DOHH2 (cell line): ENCODE results near the gene ENTPD1.
"Not testable (repeated sequence)": the region's sequence is repeated elsewhere in the genome, so short reads cannot be mapped to it uniquely, and the experiment has no call there.

Experiments
- H3F3A ChIP-seq: fragments of 200-600 bp; sonication (generic), shearing (Covaris generic); 2 replicates; pipeline ENCODE4 v1.6.0; 2016; ENCODE audit warnings: antibody characterized with exemption, mild to moderate bottlenecking; ENCODE audit not compliant: control insufficient read depth, insufficient read depth
- H3K27ac ChIP-seq: fragments of 200-600 bp; sonication (generic); 2 replicates; pipeline ENCODE4 v1.5.1; 2014; ENCODE audit warnings: low read depth, mild to moderate bottlenecking, low read length, moderate library complexity
- H3K27me3 ChIP-seq: fragments of 200-600 bp; sonication (generic); 2 replicates; pipeline ENCODE4 v1.6.1; 2014; ENCODE audit warnings: mild to moderate bottlenecking, low read length, mixed read lengths; ENCODE audit not compliant: control insufficient read depth
- H3K36me3 ChIP-seq: fragments of 200-600 bp; sonication (generic); 2 replicates; pipeline ENCODE4 v1.6.1; 2014; ENCODE audit warnings: mild to moderate bottlenecking, low read length, moderate library complexity, mixed read lengths; ENCODE audit not compliant: control insufficient read depth
- H3K4me1 ChIP-seq: fragments of 200-600 bp; sonication (generic); 2 replicates; pipeline ENCODE4 v1.6.1; 2014; ENCODE audit warnings: mild to moderate bottlenecking, low read length, mixed read lengths; ENCODE audit not compliant: control insufficient read depth
- H3K4me2 ChIP-seq: fragments of 200-600 bp; sonication (generic); 2 replicates; pipeline ENCODE4 v1.6.0; 2014; ENCODE audit warnings: mild to moderate bottlenecking, low read length, moderate library complexity
- H3K4me3 ChIP-seq: fragments of 200-600 bp; sonication (generic); 2 replicates; pipeline ENCODE4 v1.5.1; 2014; ENCODE audit warnings: mild to moderate bottlenecking, low read length, mixed read lengths
- H3K79me2 ChIP-seq: fragments of 200-600 bp; sonication (generic); 2 replicates; pipeline ENCODE4 v1.6.1; 2014; ENCODE audit warnings: mild to moderate bottlenecking, low read length, mixed read lengths; ENCODE audit not compliant: control insufficient read depth
- H3K9me2 ChIP-seq: fragments of 200-600 bp; sonication (generic); replicated peaks from 2 replicates; pipeline ENCODE4 v1.6.1; 2014; ENCODE audit warnings: mild to moderate bottlenecking, low read length, mixed read lengths; ENCODE audit not compliant: control insufficient read depth
- H3K9me3 ChIP-seq: fragments of 200-600 bp; sonication (generic); 2 replicates; pipeline ENCODE4 v1.6.1; 2014; ENCODE audit warnings: antibody characterized with exemption, low read length, mixed read lengths; ENCODE audit not compliant: control insufficient read depth, insufficient read depth
- H4K20me1 ChIP-seq: fragments of 200-600 bp; sonication (generic); 2 replicates; pipeline ENCODE4 v1.6.0; 2014; ENCODE audit warnings: low read depth, mild to moderate bottlenecking, antibody characterized with exemption, low read length, moderate library complexity; ENCODE audit not compliant: control insufficient read depth, insufficient read depth
- EZH2phosphoT487 ChIP-seq: fragments of 200-600 bp; sonication (generic); IDR thresholded peaks from 2 replicates; pipeline ENCODE4 v1.6.1; 2017; ENCODE audit warnings: borderline replicate concordance, mild to moderate bottlenecking, antibody characterized with exemption, low read length, moderate library complexity, mixed read lengths
- TF ChIP-seq, protein P1 (sequence below): fragments of 200-600 bp; sonication (generic); IDR thresholded peaks from one replicate; pipeline ENCODE4 v1.5.1; 2014; ENCODE audit warnings: antibody characterized with exemption, mild to moderate bottlenecking, low read depth, low read length; ENCODE audit not compliant: poor library complexity, severe bottlenecking

ENTPD1 gene

DNA sequence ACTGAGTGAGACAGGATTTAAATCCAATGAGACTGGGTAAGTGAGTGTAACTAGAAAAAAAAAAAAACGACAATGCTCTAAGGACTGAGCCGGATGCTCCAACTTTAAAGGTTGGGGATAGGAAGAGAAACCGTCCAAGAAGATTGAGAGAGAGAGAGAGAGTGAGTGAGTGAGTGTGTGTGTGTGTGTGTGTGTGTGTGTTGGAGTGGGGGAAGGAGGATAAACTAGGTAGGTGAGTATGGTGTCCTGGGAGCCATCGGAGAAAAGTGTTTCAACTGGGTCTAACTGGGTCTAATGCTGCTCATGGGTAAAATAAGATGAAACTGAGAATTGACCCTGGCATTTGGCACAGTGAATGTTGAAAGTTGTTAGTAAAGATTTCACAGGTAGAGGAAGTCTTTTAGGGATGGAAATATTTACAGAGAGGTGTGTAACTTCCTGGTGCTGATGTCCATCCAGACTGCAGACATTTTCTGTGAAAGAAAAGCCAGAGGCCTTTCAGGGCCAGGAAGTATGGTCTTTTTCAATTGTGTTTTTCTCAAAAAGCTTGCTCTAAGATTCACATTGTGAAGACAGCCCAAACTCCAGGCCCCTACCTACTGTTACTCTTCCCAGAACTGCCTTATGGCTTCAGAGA, 14.2 kb downstream of the ENTPD1 start:
- H3K4me3 ChIP-seq: no peak overlapping the region
- H3F3A ChIP-seq: 0 out of 2 replicates have a peak, but pooled peaks cover 4% of the 10 kb centered on the region
- H3K9me2 ChIP-seq: no peaks in the 10 kb centered on the region
- H3K9me3 ChIP-seq: no peaks in the 10 kb centered on the region
- TF ChIP-seq EZH2phosphoT487: no peak
- TF ChIP-seq, protein P1, sequence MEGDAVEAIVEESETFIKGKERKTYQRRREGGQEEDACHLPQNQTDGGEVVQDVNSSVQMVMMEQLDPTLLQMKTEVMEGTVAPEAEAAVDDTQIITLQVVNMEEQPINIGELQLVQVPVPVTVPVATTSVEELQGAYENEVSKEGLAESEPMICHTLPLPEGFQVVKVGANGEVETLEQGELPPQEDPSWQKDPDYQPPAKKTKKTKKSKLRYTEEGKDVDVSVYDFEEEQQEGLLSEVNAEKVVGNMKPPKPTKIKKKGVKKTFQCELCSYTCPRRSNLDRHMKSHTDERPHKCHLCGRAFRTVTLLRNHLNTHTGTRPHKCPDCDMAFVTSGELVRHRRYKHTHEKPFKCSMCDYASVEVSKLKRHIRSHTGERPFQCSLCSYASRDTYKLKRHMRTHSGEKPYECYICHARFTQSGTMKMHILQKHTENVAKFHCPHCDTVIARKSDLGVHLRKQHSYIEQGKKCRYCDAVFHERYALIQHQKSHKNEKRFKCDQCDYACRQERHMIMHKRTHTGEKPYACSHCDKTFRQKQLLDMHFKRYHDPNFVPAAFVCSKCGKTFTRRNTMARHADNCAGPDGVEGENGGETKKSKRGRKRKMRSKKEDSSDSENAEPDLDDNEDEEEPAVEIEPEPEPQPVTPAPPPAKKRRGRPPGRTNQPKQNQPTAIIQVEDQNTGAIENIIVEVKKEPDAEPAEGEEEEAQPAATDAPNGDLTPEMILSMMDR: no peak
- no peak overlapping the region for H3K27ac ChIP-seq
- H3K36me3 ChIP-seq: no peaks in the 10 kb centered on the region
- peaks cover 14% of the 10 kb centered on the region for H3K4me1 ChIP-seq
- H3K79me2 ChIP-seq: no peaks in the 10 kb centered on the region
- H4K20me1 ChIP-seq: no peaks in the 10 kb centered on the region
- no peaks in the 10 kb centered on the region for H3K27me3 ChIP-seq
- H3K4me2 ChIP-seq: no peak overlapping the region

DNA sequence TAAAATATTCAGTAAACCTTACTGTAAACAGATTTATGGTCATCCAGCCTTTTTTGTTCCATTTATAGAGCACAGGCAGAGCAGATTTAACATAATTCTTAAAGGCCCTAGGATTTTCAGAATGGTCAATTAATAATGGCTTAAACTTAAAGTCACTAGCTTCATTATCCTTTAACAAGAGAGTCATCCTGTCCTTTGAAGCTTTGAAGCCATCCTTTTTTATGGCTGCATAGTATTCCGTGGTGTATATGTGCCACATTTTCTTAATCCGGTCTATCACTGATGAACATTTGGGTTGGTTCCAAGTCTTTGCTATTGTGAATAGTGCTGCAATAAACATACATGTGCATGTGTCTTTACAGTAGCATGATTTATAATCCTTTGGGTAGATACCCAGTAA, 17.5 kb downstream of the ENTPD1 start:
- H3K79me2 ChIP-seq, H3K9me3 ChIP-seq, H3K4me3 ChIP-seq, H3K27me3 ChIP-seq, H3K27ac ChIP-seq, H3K4me1 ChIP-seq, H3F3A ChIP-seq, H4K20me1 ChIP-seq, H3K4me2 ChIP-seq, H3K36me3 ChIP-seq, H3K9me2 ChIP-seq: not testable (repeated sequence)

DNA sequence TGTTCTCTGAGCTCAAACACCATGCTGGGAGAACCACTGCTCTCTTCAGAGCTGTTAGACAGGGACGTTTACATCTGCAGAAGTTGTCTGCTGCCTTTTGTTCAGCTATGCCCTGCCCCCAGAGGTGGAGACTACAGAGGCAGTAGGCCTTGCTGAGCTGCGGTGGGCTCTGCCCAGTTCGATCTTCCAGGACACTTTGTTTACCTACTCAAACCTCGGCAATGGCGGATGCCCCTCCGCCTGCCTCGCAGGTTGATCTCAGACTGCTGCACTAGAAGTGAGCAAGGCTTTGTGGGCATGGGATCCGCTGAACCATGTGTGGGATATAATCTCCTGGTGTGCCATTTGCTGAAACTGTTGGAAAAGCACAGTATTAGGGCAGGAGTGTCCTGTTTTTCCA, 21.7 kb downstream of the ENTPD1 start:
- H3K27me3 ChIP-seq, H3K4me1 ChIP-seq, H3K4me2 ChIP-seq, H3K9me3 ChIP-seq, H3K4me3 ChIP-seq, H3F3A ChIP-seq, H3K36me3 ChIP-seq, H4K20me1 ChIP-seq, H3K9me2 ChIP-seq, H3K27ac ChIP-seq, H3K79me2 ChIP-seq: not testable (repeated sequence)

DNA sequence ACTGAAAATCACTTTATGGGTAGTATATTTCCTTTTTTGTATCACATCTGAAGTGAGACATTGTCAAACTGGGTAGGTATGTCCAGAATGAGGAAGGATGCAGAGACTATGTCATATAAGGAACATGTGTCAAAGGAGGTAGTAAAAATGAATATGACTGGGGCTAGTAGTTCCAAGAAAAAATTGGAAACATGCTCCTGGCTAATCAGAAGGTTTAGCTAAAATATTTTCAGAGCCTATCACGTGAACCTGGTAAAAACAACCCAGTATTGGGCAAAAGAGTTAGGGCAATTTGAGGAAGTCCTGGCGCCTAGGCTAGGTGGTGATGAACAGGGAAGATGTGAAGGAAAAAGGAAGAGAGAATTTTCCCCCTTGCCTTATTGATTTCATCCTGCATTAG, 26.4 kb downstream of the ENTPD1 start:
- TF ChIP-seq, protein P1: no peak
- H3K27me3 ChIP-seq: no peaks in the 10 kb centered on the region
- no peak overlapping the region for H3K4me3 ChIP-seq

More for the DNA sequence above, 26.4 kb downstream of the ENTPD1 start:
- Histone ChIP-seq H3K36me3 (no peaks in the 10 kb centered on the region), H3K9me2 (no peaks in the 10 kb centered on the region), H3K9me3 (no peaks in the 10 kb centered on the region), H3K27ac (no peak overlapping the region), H3K4me1 (peaks cover 43% of the 10 kb centered on the region), H3F3A (no peaks in the 10 kb centered on the region), H4K20me1 (no peaks in the 10 kb centered on the region), H3K79me2 (no peaks in the 10 kb centered on the region), H3K4me2 (no peak overlapping the region)
